Upper lobe of left lung (tissue), 6 donors: Measurements from ENCODE around the gene ZNF91. TPM values are rescaled to one million over a fixed set of nuclear protein-coding genes. Genes with fewer than 3 reads are reported as not detected.
"Not testable (repeated sequence)": the region's sequence is repeated elsewhere in the genome, so short reads cannot be mapped to it uniquely, and the experiment has no call there.

Experiments used
- ATAC-seq, 2 donors: fragments of 200-7000 bp; cut with Tn5 transposase; one replicate each; pipeline ENCODE4 v1.9.1; 2022; ENCODE audit warnings: mild to moderate bottlenecking in 2 of 2, moderate library complexity in 2 of 2; ENCODE audit not compliant: low FRiP score in 2 of 2
- DNase-seq, 2 donors: peaks; one replicate each; pipeline ENCODE4 v3.0.0-alpha.2; 2019 to 2020
- H3K27ac ChIP-seq, 4 donors: fragments of 200-600 bp; sonication (generic); one replicate each; pipeline ENCODE4 v1.5.1; 2016 to 2019
- H3K27me3 ChIP-seq, 4 donors: fragments of 200-600 bp; sonication (generic); one replicate each; pipeline ENCODE4 v1.5.1; 2017 to 2019
- H3K36me3 ChIP-seq, 4 donors: fragments of 200-600 bp; sonication (generic); one replicate each; pipeline ENCODE4 v1.5.1; 2016 to 2019
- H3K4me1 ChIP-seq, 4 donors: fragments of 200-600 bp; sonication (generic); one replicate each; pipeline ENCODE4 v1.5.1; 2018 to 2019
- H3K4me3 ChIP-seq, 4 donors: fragments of 200-600 bp; sonication (generic); one replicate each; pipeline ENCODE4 v1.5.1; 2017 to 2019; ENCODE audit warnings: mild to moderate bottlenecking in 2 of 4, moderate library complexity in 1 of 4
- H3K9me3 ChIP-seq, 4 donors: fragments of 200-600 bp; sonication (generic); one replicate each; pipeline ENCODE4 v1.5.1; 2018 to 2019
- EP300 ChIP-seq, 4 donors: sonication (generic); formaldehyde crosslinking; IDR thresholded peaks; one replicate each; pipeline ENCODE4 v1.5.1; 2017; ENCODE audit warnings: antibody characterized with exemption in 4 of 4, control low read depth in 2 of 4
- POLR2A ChIP-seq, 4 donors: fragments of 450-650 bp; IDR thresholded peaks; one replicate each; pipeline ENCODE4 v1.5.1; 2016 to 2017; ENCODE audit warnings: antibody characterized with exemption in 4 of 4, mild to moderate bottlenecking in 2 of 4
- POLR2AphosphoS5 ChIP-seq, 2 donors: sonication (generic); formaldehyde crosslinking; IDR thresholded peaks; one replicate each; pipeline ENCODE4 v1.5.1; 2017; ENCODE audit warnings: antibody characterized with exemption in 2 of 2
- WGBS, 2 donors: methylation state at CpG; one replicate each; pipeline ENCODE4 v1.1.5; 2017 to 2018; 5-methylcytosine and 5-hydroxymethylcytosine counted together
- total RNA-seq, 6 donors: library from RNA; depleted of rRNA in 4 of 6; stranded (reverse); fragments of >200 nt in 4 of 6; gene quantifications; one replicate each; pipeline versions ENCODE4 v1.1.0 to v1.2.1, GENCODE V29; 2016 to 2021
- TF ChIP-seq, protein P1 (sequence below), 6 experiments: fragments of 450-650 bp in 4 of 6; fragments of 200-600 bp in 2 of 6; sonication (generic) in 2 of 6; IDR thresholded peaks; one replicate each; pipeline ENCODE4 v1.5.1; 2016 to 2019; ENCODE audit warnings: antibody characterized with exemption in 6 of 6
- donor health status: DM: no; HTN: no; CAD: no; lungs with moderate emphysema.
- donor health status: DM: no; HTN: yes; CAD: no; lungs with severe emphysema.

Gene ZNF91
- total RNA-seq, 6 donors from 2014 or later = 37.2 to 134 (median 53.9) TPM

DNA sequence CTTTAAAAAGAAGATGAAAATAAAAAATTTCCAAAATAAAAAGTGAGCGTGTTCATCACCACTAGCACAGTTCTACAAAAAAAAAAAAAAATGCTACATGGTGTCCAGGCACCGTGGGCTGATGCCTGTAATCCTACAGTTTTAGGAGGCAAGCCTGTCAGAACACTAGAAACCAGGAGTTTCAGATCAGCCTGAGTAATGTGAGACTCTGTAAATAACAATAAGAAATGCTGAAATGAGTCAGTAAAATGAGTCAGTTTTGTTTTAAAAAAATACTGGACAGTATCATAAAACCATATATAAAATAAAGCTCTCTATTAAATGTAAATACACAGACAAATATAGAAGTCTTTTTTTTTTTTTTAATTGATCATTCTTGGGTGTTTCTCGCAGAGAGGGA lies 30.0 kb downstream of the ZNF91 start:
- ATAC-seq (no peak), DNase-seq (no peak)
- Histone ChIP-seq H3K27me3 (no peaks in the 10 kb centered on the region), H3K9me3 (peaks cover 77 to 87% (median 86%) of the 10 kb centered on the region in 4 donors), H3K27ac (no peak overlapping the region), H3K4me1 (no peaks in the 10 kb centered on the region), H3K36me3 (peaks cover 19 to 71% (median 52%) of the 10 kb centered on the region in 4 donors), H3K4me3 (no peak overlapping the region)
- WGBS, 2 donors = 97 to 98% methylated on average over 3 of the region's 3 CpGs
- TF ChIP-seq, protein P1, sequence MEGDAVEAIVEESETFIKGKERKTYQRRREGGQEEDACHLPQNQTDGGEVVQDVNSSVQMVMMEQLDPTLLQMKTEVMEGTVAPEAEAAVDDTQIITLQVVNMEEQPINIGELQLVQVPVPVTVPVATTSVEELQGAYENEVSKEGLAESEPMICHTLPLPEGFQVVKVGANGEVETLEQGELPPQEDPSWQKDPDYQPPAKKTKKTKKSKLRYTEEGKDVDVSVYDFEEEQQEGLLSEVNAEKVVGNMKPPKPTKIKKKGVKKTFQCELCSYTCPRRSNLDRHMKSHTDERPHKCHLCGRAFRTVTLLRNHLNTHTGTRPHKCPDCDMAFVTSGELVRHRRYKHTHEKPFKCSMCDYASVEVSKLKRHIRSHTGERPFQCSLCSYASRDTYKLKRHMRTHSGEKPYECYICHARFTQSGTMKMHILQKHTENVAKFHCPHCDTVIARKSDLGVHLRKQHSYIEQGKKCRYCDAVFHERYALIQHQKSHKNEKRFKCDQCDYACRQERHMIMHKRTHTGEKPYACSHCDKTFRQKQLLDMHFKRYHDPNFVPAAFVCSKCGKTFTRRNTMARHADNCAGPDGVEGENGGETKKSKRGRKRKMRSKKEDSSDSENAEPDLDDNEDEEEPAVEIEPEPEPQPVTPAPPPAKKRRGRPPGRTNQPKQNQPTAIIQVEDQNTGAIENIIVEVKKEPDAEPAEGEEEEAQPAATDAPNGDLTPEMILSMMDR (IDR thresholded peaks at IDR 0.05) = no peak
- TF ChIP-seq POLR2A (IDR thresholded peaks at IDR 0.05) = no peak

DNA sequence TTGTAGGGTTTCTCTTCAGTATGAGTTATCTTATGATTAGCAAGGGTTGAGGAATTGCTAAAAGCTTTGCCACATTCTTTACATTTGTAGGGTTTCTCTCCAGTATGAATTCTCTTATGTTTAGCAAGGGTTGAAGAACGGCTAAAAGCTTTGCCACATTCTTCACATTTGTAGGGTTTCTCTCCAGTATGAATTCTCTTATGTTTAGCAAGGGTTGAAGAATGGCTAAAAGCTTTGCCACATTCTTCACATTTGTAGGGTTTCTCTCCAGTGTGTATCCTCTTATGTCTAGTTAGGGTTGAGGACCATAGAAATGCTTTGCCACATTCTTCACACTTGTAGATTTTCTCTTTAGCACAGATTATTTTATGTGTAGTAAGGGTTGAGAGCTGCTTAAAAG lies 33.4 kb downstream of the ZNF91 start:
- WGBS, 2 donors = 88 to 94% methylated on average over 1 of the region's 1 CpG
- peaks cover 15 to 44% (median 36%) of the 10 kb centered on the region in 4 donors for H3K36me3 ChIP-seq
- DNase-seq, H3K27ac ChIP-seq, H3K27me3 ChIP-seq, H3K4me1 ChIP-seq, ATAC-seq, H3K4me3 ChIP-seq: not testable (repeated sequence)
- peaks cover 80 to 97% (median 90%) of the 10 kb centered on the region in 4 donors for H3K9me3 ChIP-seq

GRCh38 chr19:23351806-23352205 lies 43.5 kb downstream of the ZNF91 start:
- DNase-seq (no peak), ATAC-seq (no peak)
- TF ChIP-seq POLR2AphosphoS5 (IDR thresholded peaks at IDR 0.05) (no peak), POLR2A (IDR thresholded peaks at IDR 0.05) (no peak), EP300 (IDR thresholded peaks at IDR 0.05) (no peak)
- TF ChIP-seq, protein P1 (IDR thresholded peaks at IDR 0.05) = no peak
- 90 to 97% methylated on average over 3 to 4 of the region's 4 CpGs for WGBS, 2 donors
- Histone ChIP-seq H3K27me3 (no peaks in the 10 kb centered on the region), H3K27ac (no peak overlapping the region), H3K9me3 (peaks cover 92 to 100% (median 95%) of the 10 kb centered on the region in 4 donors), H3K4me1 (no peaks in the 10 kb centered on the region), H3K36me3 (peaks cover 0 to 33% (median 25%) of the 10 kb centered on the region in 4 donors), H3K4me3 (no peak overlapping the region)

DNA sequence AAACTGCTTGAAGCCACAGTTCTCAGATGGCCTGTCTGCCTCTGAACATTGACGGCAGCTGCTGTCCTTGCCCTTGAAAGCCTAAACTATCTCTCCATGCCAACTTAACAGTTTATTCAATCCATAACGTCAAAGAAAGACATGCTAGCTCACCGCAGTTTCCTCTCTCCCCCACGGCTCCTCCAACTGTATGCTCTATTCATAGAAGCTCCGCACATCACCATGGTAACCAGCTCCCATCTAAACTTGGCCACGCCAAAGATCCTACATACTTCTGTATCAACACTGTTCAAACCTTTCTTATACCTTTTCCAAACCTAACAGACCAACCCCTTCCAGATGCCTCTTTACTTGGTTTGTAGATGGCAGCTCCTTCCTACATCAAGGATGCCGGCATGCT lies 48.6 kb downstream of the ZNF91 start:
- DNase-seq = no peak
- TF ChIP-seq EP300 (IDR thresholded peaks at IDR 0.05) (no peak), POLR2A (IDR thresholded peaks at IDR 0.05) (no peak), POLR2AphosphoS5 (IDR thresholded peaks at IDR 0.05) (no peak)
- TF ChIP-seq, protein P1 (IDR thresholded peaks at IDR 0.05) = no peak
- Histone ChIP-seq H3K4me3 (no peak overlapping the region), H3K4me1 (no peaks in the 10 kb centered on the region), H3K9me3 (peaks cover 77 to 100% (median 91%) of the 10 kb centered on the region in 4 donors), H3K36me3 (peaks cover 0 to 56% (median 27%) of the 10 kb centered on the region in 4 donors), H3K27me3 (no peaks in the 10 kb centered on the region), H3K27ac (no peak overlapping the region)
- WGBS, 2 donors = 96 to 98% methylated on average over 7 of the region's 7 CpGs
- ATAC-seq = no peak

- H3K4me3 ChIP-seq = no peak overlapping the region
- WGBS, 2 donors = 83 to 90% methylated on average over 4 of the region's 4 CpGs
- ATAC-seq (no peak), DNase-seq (no peak)
- no peak overlapping the region for H3K27ac ChIP-seq
- peaks cover 0 to 54% (median 26%) of the 10 kb centered on the region in 4 donors for H3K36me3 ChIP-seq
- TF ChIP-seq, protein P1 (IDR thresholded peaks at IDR 0.05) = no peak
- TF ChIP-seq POLR2AphosphoS5 (IDR thresholded peaks at IDR 0.05) (no peak), POLR2A (IDR thresholded peaks at IDR 0.05) (no peak), EP300 (IDR thresholded peaks at IDR 0.05) (no peak)
- peaks cover 71 to 100% (median 88%) of the 10 kb centered on the region in 4 donors for H3K9me3 ChIP-seq
- no peaks in the 10 kb centered on the region for H3K4me1 ChIP-seq
- H3K27me3 ChIP-seq = no peaks in the 10 kb centered on the region
Observed at GRCh38 chr19:23345838-23346237, 49.4 kb downstream of the ZNF91 start.
